ENCODE measurements around the gene PDCD7.
"Not testable (repeated sequence)": the region's sequence is repeated elsewhere in the genome, so short reads cannot be mapped to it uniquely, and the experiment has no call there.

The PDCD7 gene

GRCh38 chr15:65091946-65092770 is 41.5 kb downstream of the PDCD7 start:
- DNase-seq (ENCODE audit: low read depth), result no peak

GRCh38 chr15:65089206-65089824 is 44.3 kb downstream of the PDCD7 start:
- no peak for DNase-seq (ENCODE audit: low read depth)

GRCh38 chr15:65088643-65089021 is 45.0 kb downstream of the PDCD7 start:
- DNase-seq (ENCODE audit: low read depth), result no peak

GRCh38 chr15:65087873-65088642 is 45.5 kb downstream of the PDCD7 start:
- DNase-seq (ENCODE audit: low read depth), result no peak

GRCh38 chr15:65087411-65087810 is 46.2 kb downstream of the PDCD7 start:
- no peak for DNase-seq (ENCODE audit: low read depth)

- DNase-seq (ENCODE audit: low read depth), result no peak
Measured at GRCh38 chr15:65086680-65087111, 46.9 kb downstream of the PDCD7 start.

- DNase-seq (ENCODE audit: low read depth), result no peak
Measured at GRCh38 chr15:65085990-65086679, 47.5 kb downstream of the PDCD7 start.

- no peak for DNase-seq (ENCODE audit: low read depth)
Measured at GRCh38 chr15:65085207-65085753, 48.3 kb downstream of the PDCD7 start.

GRCh38 chr15:65084500-65085206 is 49.0 kb downstream of the PDCD7 start:
- DNase-seq (ENCODE audit: low read depth), result no peak

- no peak for DNase-seq (ENCODE audit: low read depth)
Measured at GRCh38 chr15:65083262-65083701, 50.3 kb downstream of the PDCD7 start.

GRCh38 chr15:65082303-65082953 is 51.2 kb downstream of the PDCD7 start:
- no peak for DNase-seq (ENCODE audit: low read depth)

GRCh38 chr15:65081758-65082157 is 51.9 kb downstream of the PDCD7 start:
- no peak for DNase-seq (ENCODE audit: low read depth)

- DNase-seq (ENCODE audit: low read depth), result no peak
Measured at GRCh38 chr15:65081270-65081669, 52.3 kb downstream of the PDCD7 start.

- DNase-seq (ENCODE audit: low read depth), result no peak
Measured at GRCh38 chr15:65079580-65079979, 54.0 kb downstream of the PDCD7 start.

- DNase-seq (ENCODE audit: low read depth), result no peak
Measured at GRCh38 chr15:65077981-65078352, 55.6 kb downstream of the PDCD7 start.

- DNase-seq (ENCODE audit: low read depth), result no peak
Measured at GRCh38 chr15:65077291-65077980, 56.2 kb downstream of the PDCD7 start.

- DNase-seq (ENCODE audit: low read depth), result no peak
Measured at GRCh38 chr15:65076486-65077290, 56.9 kb downstream of the PDCD7 start, which contains the start of gene KBTBD13. TSS of gene KBTBD13 (plus strand) at chr15:65076746. CDS start at chr15:65076816, 70 bp downstream.

GRCh38 chr15:65075607-65076395 is 57.8 kb downstream of the PDCD7 start:
- DNase-seq (ENCODE audit: low read depth), result not testable (repeated sequence)

Measured in stimulated activated CD8-positive, alpha-beta memory T cell treated with anti-CD3 and anti-CD28 coated beads, Interleukin-15, amount 100 ng/mL, for 1 hour (primary cell).